Measurements from ENCODE around the gene ARHGEF17.

ARHGEF17 gene

GRCh38 chr11:73317373-73317772 is 9.3 kb downstream of the ARHGEF17 start:
- DNase-seq: no peak

- no peak for DNase-seq
Measured at GRCh38 chr11:73317803-73318202, 9.7 kb downstream of the ARHGEF17 start.

- no peak for DNase-seq
Measured at GRCh38 chr11:73318501-73319011, 10.5 kb downstream of the ARHGEF17 start.

- DNase-seq: no peak
Measured at GRCh38 chr11:73320763-73321603, 12.9 kb downstream of the ARHGEF17 start.

- DNase-seq: no peak
Measured at GRCh38 chr11:73321604-73322381, 13.7 kb downstream of the ARHGEF17 start.

GRCh38 chr11:73322382-73323306 is 14.6 kb downstream of the ARHGEF17 start:
- no peak for DNase-seq

- DNase-seq: no peak
Measured at GRCh38 chr11:73323464-73323863, 15.4 kb downstream of the ARHGEF17 start.

- DNase-seq: no peak
Measured at GRCh38 chr11:73324116-73324515, 16.0 kb downstream of the ARHGEF17 start.

- DNase-seq: no peak
Measured at GRCh38 chr11:73324665-73325035, 16.6 kb downstream of the ARHGEF17 start.

GRCh38 chr11:73325036-73325981 is 17.2 kb downstream of the ARHGEF17 start:
- no peak for DNase-seq

GRCh38 chr11:73326929-73327811 is 19.1 kb downstream of the ARHGEF17 start:
- DNase-seq: no peak

GRCh38 chr11:73327812-73328364 is 19.8 kb downstream of the ARHGEF17 start:
- DNase-seq: no peak

GRCh38 chr11:73330569-73331093 is 22.6 kb downstream of the ARHGEF17 start:
- DNase-seq: no peak

- DNase-seq: no peak
Measured at GRCh38 chr11:73331138-73331916, 23.3 kb downstream of the ARHGEF17 start.

GRCh38 chr11:73333173-73333572 is 25.1 kb downstream of the ARHGEF17 start:
- no peak for DNase-seq

GRCh38 chr11:73333640-73334383 is 25.7 kb downstream of the ARHGEF17 start:
- DNase-seq: no peak

- no peak for DNase-seq
Measured at GRCh38 chr11:73334384-73335203, 26.5 kb downstream of the ARHGEF17 start.
